Measurements from ENCODE around the gene KMT2D.
A peak's percentile ranks its signal among the peaks of the same experiment; 100 is the strongest.

KMT2D gene

DNA sequence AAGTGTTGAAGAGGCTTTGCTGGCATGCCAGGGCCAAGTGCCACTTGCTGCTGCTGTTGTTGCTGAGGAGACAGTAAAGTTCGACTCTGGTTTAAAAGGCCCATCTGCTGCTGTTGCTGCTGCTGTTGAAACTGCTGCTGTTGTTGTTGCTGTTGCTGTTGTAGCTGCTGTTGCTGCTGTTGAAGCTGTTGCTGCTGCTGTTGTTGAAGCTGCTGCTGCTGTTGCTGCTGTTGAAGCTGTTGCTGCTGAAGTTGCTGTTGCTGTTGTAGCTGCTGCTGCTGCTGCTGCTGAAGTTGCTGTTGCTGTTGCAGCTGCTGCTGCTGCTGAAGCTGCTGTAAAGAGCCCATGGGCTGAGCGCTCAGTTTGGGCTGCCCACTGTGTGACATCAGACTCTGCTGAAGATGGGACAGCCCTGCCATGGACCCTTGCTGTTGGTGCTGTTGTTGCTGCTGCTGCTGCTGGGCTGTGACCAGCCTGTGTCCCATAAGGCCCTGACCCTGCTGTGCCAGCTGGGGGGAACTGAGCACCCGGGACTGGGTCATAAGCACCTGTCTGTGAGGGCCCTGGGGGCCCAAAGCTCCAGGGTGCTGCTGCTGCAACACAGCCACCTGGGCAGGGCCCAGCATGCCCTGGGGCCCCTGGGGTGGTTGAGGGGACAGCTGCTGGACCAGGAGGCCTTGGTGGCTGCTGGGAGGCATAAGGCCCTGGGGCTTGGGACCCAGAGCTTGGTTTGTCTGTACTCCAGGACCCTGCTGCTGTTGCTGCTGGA is 27.7 kb downstream of the KMT2D start:
- no peak overlapping the region for H3K4me3 ChIP-seq (ENCODE audit: low read depth, low read length)
- no peak for DNase-seq (ENCODE audit: low read depth)
- TF ChIP-seq MYC (IDR thresholded peaks at IDR 0.05; ENCODE audit: low read depth, low read length) = no peak
- TF ChIP-seq POLR2A (IDR thresholded peaks at IDR 0.05; ENCODE audit: extremely low read depth, insufficient read length) = no peak
- TF ChIP-seq, protein P1, sequence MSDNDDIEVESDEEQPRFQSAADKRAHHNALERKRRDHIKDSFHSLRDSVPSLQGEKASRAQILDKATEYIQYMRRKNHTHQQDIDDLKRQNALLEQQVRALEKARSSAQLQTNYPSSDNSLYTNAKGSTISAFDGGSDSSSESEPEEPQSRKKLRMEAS (IDR thresholded peaks at IDR 0.05; ENCODE audit: low read depth, low read length) = no peak

DNA sequence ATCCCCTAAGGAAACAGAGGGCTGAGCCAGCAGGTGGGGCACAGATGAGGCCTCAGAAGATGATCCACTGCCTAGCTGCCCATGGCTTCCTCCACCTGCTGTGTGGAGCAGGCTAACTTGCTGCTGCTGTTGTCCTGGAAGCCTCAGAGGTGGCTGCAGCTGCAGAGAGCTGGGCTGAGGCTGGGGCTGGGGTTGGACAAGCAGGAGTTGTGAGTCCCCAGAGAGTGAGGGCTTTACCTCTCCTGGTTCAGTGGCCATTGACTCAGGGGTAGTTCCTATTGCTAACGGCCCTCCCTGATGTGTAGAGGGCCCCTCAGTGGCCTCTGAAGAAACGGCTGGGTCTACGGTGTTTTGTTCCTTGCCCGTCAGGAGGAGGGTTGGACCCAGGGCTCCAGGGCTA is 28.3 kb downstream of the KMT2D start:
- H3K4me3 ChIP-seq (ENCODE audit: low read depth, low read length) = no peak overlapping the region
- TF ChIP-seq POLR2A (IDR thresholded peaks at IDR 0.05; ENCODE audit: extremely low read depth, insufficient read length) = no peak
- TF ChIP-seq, protein P2, sequence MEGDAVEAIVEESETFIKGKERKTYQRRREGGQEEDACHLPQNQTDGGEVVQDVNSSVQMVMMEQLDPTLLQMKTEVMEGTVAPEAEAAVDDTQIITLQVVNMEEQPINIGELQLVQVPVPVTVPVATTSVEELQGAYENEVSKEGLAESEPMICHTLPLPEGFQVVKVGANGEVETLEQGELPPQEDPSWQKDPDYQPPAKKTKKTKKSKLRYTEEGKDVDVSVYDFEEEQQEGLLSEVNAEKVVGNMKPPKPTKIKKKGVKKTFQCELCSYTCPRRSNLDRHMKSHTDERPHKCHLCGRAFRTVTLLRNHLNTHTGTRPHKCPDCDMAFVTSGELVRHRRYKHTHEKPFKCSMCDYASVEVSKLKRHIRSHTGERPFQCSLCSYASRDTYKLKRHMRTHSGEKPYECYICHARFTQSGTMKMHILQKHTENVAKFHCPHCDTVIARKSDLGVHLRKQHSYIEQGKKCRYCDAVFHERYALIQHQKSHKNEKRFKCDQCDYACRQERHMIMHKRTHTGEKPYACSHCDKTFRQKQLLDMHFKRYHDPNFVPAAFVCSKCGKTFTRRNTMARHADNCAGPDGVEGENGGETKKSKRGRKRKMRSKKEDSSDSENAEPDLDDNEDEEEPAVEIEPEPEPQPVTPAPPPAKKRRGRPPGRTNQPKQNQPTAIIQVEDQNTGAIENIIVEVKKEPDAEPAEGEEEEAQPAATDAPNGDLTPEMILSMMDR (IDR thresholded peaks at IDR 0.05; ENCODE audit: low read depth, low read length) = peak; percentile 22
- DNase-seq (ENCODE audit: low read depth) = peak; percentile 95

DNA sequence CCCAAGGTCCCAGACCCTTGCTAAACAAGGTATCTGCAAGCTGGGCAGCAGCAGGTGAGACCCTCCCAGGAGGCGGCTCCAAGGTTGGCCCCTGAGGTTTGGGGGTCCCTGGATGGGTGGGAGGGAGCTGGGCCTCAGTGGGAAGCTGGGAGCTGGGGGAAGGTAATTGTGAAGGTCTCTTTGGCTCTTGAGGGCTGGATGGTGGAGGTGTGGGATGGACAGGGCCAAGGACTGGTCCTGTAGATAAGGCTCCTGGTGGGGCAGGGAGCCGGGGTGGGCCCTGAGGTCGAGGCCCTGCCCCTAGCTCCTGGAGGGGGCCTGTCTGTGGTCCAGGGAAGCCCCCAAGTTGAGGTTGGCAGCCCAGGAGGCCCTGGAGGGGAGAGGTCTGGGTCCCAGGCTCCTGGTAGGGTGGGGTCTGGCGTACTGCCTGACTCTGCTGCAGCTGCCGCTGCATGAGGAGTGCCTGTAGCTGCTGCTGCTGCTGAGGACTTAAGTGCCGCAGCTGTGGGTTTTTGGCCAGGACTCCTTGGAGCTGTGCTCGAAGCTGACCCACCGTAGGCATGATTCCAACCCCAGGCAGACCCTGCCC is 28.9 kb downstream of the KMT2D start:
- no peak overlapping the region for H3K4me3 ChIP-seq (ENCODE audit: low read depth, low read length)
- DNase-seq (ENCODE audit: low read depth) = no peak
- TF ChIP-seq MYC (IDR thresholded peaks at IDR 0.05; ENCODE audit: low read depth, low read length) (no peak), POLR2A (IDR thresholded peaks at IDR 0.05; ENCODE audit: extremely low read depth, insufficient read length) (no peak)
- TF ChIP-seq, protein P2 (IDR thresholded peaks at IDR 0.05; ENCODE audit: low read depth, low read length) = no peak
- TF ChIP-seq, protein P1 (IDR thresholded peaks at IDR 0.05; ENCODE audit: low read depth, low read length) = no peak

- H3K4me3 ChIP-seq (ENCODE audit: low read depth, low read length) = no peak overlapping the region
- TF ChIP-seq, protein P1 (IDR thresholded peaks at IDR 0.05; ENCODE audit: low read depth, low read length) = no peak
- TF ChIP-seq MYC (IDR thresholded peaks at IDR 0.05; ENCODE audit: low read depth, low read length) (no peak), POLR2A (IDR thresholded peaks at IDR 0.05; ENCODE audit: extremely low read depth, insufficient read length) (no peak)
- TF ChIP-seq, protein P2 (IDR thresholded peaks at IDR 0.05; ENCODE audit: low read depth, low read length) = no peak
- DNase-seq (ENCODE audit: low read depth) = no peak
Measured at GRCh38 chr12:49030714-49031572, 29.7 kb downstream of the KMT2D start.

- DNase-seq (ENCODE audit: low read depth) = no peak
- TF ChIP-seq POLR2A (IDR thresholded peaks at IDR 0.05; ENCODE audit: extremely low read depth, insufficient read length) (no peak), MYC (IDR thresholded peaks at IDR 0.05; ENCODE audit: low read depth, low read length) (no peak)
- TF ChIP-seq, protein P1 (IDR thresholded peaks at IDR 0.05; ENCODE audit: low read depth, low read length) = no peak
- TF ChIP-seq, protein P2 (IDR thresholded peaks at IDR 0.05; ENCODE audit: low read depth, low read length) = no peak
- H3K4me3 ChIP-seq (ENCODE audit: low read depth, low read length) = no peak overlapping the region
Measured at GRCh38 chr12:49030119-49030518, 30.5 kb downstream of the KMT2D start.
